ENCODE results near the gene RRP15.

The RRP15 gene, protein sequence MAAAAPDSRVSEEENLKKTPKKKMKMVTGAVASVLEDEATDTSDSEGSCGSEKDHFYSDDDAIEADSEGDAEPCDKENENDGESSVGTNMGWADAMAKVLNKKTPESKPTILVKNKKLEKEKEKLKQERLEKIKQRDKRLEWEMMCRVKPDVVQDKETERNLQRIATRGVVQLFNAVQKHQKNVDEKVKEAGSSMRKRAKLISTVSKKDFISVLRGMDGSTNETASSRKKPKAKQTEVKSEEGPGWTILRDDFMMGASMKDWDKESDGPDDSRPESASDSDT

DNA sequence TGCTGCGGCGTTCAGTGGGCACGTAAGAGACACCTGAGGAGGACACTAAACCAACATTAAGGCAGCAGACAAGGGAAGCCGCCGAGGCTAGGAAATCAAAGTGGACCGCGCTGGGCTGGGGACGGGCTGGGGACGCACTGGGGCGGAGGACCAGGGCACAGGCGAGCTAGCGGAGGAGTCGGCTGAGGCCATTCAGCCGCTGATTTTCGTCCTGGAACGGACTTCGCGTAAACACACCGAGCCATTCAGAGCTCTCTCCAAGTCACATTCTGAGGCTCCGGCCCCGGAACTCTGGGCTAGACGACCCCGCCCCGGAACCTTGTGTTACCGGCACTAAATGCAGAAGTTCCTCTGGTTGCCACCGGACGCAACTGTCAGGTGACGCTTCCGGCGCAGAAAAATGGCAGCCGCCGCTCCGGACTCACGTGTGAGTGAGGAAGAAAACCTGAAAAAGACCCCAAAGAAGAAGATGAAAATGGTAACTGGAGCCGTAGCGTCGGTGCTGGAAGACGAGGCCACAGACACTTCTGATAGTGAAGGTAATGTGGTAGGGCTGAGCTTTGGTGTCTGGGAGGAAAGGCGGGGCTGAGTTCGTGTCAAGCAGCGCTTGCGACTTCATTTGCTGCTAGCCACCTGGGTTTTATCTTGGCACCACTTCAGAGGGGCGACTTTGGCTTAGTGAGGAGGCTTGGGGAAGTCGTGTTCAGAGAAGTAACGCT lies at the start of gene RRP15:
RRP15 (plus strand) TSS at position 377 of the 719 bp plus-strand sequence; CDS start at position 401, 24 bp downstream.
- peak; percentile 79 for DNase-seq (ENCODE audit: low spot score)

DNA sequence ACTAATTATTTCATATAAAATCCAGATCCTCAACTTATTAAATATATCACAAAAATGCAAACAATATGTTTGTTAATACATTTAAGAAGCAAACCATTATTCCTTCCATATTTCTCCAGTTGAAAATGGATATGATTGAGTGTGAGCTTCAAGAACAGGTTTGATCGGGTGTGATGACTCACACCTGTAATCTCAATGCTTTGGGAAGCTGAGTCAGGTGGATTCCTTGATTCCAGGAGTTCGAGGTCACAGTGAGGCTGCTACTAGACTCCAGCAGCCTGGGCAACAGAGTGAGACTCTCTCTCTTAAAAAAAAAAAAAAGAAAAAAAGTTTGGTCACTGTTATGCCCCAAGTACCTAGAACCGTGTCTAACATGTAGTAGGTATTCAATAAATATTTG lies 42.9 kb upstream of the RRP15 start:
- DNase-seq (ENCODE audit: low spot score): no peak

DNA sequence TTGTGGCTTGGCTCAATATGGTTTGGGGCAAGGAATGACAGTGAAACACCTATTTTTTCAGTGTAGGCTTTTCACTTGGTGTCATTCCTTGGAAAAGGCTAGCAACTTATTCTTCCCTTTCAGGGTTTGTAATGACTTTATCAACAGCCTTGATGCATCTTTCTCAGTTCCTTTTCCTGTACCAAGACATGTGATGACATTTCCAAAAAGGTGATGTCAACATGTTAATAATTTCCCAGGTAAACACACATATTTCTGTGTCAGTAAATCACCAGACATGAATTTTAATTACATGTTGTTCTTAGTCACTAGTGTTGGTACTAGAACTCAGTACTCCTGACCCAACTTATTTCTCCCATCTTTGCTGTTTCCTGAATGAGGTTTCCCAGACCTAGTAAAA lies 37.8 kb upstream of the RRP15 start:
- DNase-seq (ENCODE audit: low spot score): no peak

DNA sequence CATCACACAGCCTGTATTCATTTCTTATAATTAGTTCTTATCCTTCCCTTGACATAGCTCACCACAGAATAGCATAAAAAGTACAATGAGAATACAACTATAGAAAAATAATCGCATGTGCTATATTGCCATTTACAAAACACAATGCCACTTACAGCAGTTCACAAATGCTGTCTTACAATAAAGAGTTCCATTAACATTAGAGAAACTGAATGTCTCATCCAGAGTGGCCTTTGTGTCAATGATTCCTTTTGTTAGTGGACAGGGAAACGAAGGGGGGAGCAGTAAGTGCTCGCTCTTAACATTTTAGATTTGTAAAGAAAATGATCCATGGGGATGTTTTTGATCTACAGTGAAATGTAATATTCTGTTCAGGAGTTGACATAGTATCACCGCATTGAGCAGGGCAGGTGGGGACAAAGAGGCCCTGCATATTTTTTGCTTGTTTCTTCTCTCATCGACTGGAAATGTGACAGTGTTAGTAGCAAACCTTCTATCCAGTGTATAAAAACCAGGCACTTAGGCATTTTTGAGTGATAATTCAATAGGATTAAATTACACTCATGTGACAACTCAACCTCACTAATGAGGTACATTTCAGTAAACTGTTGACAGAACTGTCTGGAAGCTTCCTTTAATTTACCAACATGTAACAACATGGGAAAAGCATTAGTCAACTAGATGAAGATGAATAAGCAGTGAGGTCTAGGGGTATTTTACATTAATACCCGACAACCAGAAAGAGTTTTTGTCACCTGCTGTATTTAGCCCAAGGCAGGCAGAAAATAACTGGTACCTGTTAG lies 35.6 kb upstream of the RRP15 start:
- DNase-seq (ENCODE audit: low spot score): no peak

DNA sequence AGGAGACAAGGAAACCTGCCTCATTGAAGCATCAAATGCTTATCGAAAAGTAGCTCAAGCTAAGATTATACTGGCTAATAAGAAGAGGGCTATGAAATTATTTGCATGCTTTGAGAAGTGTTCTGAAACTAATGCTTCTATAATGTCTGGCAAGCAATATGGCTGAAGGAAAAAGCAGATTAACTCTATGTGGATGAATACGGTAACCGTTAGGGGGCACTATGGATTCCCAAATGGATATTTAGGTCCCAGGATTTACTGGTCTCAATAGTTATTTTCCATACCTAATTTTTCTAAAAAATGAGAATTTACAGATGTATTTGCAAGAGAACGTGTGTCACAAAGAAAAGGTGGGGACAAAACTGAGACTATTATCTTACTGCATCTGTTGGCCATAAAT lies 34.6 kb upstream of the RRP15 start:
- DNase-seq (ENCODE audit: low spot score): no peak

DNA sequence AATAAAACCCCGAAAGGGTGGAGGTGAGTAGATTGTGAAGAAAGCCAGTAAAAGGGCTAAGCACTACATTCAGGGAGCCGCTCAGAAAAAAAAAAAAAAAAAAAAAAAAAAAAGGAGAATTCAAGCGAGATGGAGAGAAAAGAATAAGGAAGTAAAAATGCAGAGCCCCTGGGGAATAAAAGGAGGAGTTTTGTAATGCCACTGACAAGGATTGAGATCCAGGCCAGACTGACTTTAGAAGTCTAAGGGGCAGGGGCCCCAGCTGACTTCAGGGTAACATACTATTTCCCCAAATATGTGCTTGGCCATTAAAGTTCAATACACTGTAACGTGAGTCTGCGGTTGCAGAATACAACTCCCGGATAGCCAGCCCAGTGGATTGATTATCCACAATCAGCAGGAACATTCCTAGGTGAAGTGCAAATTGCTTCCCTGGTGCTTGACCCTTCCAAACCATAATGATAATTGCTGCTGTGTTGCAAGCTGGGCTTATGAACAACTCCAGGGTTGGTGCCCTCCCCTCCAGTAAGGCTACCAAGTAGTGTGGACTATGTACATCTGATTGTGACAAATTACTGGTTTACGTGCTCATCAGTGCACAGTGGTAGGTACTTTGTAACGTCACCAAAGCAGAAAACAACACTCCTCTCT lies 30.7 kb upstream of the RRP15 start:
- no peak for DNase-seq (ENCODE audit: low spot score)

DNA sequence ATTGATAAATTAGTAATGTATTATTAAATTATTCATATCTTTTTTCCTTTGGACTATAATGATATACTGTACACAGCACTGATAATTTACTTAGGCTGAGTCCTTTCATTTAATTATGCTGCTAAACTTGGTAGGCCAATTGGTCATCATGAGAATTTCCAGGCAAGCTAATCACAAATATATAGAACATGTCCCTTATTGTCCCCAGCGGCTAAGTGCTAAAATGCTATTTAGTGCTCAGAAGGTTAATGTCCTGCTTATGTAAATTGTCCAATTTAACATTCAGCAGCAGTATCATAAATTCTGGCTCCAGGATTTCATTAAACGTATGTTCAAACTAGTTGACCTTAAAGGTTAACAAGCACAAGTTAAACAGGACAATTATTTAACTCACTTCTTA lies 30.0 kb upstream of the RRP15 start:
- DNase-seq (ENCODE audit: low spot score): no peak

DNA sequence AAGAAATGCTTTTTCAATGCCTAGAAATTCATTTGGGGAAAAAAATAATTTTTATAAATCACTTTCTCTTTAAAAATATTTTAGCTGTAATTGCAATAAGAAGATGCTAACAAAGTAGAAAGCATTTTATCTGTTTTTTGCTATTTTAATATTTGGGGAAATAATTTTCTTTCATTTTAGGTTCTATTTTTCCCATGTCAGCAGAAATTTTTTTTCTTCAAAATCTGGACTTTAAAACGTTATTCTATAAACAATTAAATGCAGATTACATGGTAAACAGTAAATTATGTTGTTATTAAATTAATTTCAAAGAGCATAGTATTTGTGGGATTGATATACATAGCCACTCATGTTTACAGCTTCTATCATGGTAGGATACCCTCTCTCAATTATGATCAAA lies 27.7 kb upstream of the RRP15 start:
- no peak for DNase-seq (ENCODE audit: low spot score)

DNA sequence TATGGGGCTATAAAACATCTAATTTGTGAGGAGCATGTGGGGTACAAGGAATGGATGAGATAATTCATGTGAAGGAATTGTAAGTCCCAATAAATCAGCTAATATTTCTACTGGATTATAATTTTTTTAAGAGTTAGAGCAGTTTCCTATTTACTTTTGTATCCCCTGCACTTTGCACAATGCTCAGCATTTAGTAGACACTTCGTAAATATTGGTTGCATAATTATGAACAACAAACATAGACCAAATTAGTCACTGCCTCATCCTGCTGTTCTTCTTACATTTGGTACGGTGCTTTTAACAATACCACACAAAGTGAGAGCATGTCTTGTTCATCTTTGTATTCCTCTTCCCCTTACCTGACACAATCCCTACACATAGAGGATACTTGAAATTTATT lies 27.1 kb upstream of the RRP15 start:
- DNase-seq (ENCODE audit: low spot score): no peak

DNA sequence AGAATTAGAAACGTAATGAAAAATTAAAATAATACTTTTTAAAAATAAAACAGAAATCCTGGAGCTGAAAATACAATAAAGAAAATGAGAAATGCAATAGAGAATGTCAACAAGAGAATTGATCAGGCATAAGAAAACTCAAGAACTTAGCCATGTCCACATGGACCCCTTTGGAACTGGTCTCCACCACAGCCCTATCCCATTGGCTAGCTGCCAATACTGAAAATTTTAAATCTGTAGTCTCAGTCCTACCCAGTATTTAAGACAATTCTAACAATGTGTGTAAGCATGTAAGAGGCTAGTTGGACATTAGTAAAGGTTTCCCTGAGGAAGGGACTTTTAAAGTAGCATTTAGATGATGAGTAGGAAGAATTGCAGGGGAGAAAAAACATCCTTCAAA lies 25.8 kb upstream of the RRP15 start:
- no peak for DNase-seq (ENCODE audit: low spot score)

DNA sequence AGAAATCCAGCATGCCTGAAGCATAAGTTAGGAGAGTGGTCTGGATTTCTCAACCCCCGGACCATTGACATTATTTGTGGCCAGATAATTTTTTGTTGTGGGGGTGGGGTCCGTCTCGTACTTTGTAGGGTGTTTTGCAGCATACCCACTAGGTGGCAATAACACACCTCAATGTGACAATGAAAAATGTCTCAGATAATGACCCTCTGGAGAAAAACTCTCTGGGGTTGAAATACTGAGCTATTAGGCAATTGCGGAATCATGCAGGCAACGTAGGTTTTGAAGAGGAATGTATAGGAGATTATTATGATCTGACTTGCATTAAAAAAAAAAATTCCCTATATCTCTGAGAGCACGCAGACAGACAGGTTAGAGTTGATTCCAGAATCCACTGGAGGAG lies 25.3 kb upstream of the RRP15 start:
- no peak for DNase-seq (ENCODE audit: low spot score)

DNA sequence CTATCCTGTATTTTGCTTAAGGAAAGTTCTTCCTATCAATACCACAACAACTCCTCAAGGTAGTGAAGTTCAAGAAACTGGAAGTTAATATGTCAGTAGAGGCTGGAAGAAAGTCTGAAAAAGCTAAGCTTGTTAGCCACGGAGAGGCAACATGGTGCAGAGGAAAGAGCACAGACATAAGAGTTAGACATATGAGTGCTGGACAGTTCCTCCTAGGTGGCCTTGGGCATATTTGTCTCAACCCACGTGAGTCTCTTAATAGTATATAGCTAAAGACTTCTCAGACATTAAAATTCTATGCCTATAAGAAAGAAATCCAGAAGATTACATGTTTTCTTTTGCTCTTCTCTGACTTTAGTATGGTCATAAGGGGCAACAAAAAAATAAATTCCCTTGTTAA lies 22.8 kb upstream of the RRP15 start:
- no peak for DNase-seq (ENCODE audit: low spot score)

DNA sequence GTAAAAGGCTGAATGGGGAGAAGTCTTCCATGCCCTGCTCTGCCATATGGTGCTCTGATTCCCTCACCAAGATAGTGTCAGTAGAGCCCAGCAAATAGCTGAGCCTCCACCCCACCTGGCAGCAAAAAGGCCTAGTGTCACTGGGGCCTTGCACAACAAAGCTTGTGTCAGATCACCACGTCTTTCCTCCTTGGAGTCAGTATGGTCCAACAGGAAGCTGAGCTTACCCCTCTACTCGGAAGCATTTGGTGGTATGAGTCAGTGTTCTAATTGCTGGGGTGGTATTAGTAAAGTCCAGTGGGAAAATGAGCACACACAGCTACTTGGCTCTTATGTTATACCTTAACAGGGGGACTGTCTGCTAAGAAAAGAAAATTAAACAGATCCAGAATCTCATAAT lies 18.7 kb upstream of the RRP15 start:
- DNase-seq (ENCODE audit: low spot score): no peak

DNA sequence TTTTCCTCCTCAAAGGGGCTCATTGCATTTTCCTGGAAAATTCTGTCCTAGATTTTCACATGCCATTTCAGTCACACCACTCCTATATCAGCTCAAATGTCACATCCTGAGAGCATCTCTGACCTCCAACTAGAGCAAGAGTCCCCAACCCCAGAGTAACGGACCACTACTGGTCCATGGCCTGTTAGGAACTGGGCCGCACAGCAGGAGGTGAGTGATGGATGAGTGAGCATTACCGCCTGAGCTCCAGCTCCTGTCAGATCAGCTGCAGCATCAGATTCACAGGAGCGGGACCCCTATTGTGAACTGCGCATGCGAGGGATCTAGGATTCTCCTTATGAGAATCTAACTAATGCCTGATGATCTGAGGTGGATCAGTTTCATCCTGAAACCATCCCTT lies 12.7 kb upstream of the RRP15 start:
- DNase-seq (ENCODE audit: low spot score): no peak

DNA sequence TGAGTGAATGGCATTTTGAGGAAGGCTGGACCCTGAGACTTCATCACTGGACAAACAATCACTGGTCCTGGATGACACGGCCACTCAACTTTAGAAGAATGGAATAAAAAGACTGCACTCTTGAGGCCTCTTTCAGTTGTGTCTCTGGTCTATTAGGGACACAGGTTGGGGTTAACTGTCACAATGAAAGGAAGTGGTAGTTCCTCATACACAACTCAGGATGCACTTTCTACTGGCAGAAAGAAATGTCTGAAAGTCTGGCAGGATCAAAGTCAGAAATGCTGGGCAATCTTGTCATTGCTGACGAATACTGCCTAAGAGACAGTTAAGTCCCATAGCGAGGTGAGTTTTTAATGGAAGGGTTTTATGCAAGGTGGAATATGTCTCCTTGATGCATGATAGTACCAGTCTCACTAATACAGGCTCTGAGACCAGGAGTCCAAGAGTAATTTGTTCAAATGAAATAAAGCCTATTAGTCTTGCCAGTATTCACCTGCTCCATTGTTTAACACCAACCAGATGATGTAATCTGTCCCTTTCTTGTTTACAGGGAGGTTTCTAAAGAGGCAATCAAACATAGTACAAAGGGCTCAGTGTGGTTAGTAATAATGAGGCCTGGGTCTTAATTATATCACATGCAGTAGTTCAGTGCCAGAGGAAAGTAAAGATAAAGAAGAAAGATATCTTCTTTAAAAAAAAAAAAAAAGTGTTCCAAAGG lies 11.2 kb upstream of the RRP15 start:
- DNase-seq (ENCODE audit: low spot score): no peak

DNA sequence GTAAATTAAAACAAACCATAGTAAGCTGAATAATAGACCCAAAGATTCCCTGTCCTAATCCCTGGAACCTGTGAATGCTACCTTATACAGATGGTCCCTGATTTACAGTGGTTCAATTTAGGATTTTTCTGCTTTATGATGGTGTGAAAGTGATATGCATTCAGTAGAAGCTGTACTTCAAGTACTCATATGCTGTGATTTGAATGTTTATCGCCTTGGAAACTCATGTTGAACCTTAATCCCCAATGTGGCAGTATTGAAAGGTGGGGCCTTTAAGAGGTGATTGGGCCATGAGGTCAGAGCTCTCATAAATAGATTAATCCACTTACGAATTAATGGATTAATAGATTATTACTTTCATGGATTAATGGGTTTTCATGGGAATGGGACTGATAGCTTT lies 10.6 kb upstream of the RRP15 start:
- no peak for DNase-seq (ENCODE audit: low spot score)

DNA sequence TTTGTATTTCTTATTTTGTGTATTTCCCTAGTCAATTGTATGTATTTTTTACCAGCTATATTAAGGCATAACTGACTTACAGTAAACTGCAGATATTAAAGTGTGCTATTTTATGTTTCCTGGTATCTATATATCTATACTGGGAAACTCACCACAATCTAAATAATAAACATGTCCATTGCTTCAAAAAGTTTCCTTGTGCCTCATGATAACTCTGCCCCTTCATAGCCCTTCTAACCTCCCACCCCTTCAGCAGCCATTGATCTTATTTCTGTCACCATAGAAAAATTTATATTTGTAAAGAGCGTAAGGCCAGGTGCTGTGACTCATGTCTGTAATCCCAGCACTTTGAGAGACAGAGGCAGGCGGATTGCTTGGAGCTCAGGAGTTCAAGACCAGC lies 9.3 kb upstream of the RRP15 start:
- DNase-seq (ENCODE audit: low spot score): no peak

DNA sequence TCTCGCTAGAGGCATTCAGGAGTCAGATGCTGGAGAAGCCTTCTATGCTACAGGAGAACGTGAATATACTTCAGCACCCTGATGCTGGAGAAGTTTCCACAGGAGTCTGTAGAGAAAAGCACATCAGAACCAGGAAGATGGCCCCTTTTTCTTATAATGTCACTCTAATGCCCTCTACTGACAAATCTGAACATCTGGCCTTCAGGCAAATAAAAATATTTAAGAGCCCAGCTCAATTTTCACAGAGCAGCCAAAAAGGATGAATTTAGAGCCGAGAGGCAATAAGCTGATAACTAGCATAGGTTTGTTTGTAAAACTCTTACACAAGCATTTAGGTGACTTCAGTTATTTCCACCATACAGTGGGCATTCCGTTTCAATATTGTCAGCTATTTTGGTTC lies 3.8 kb upstream of the RRP15 start:
- DNase-seq (ENCODE audit: low spot score): no peak

DNA sequence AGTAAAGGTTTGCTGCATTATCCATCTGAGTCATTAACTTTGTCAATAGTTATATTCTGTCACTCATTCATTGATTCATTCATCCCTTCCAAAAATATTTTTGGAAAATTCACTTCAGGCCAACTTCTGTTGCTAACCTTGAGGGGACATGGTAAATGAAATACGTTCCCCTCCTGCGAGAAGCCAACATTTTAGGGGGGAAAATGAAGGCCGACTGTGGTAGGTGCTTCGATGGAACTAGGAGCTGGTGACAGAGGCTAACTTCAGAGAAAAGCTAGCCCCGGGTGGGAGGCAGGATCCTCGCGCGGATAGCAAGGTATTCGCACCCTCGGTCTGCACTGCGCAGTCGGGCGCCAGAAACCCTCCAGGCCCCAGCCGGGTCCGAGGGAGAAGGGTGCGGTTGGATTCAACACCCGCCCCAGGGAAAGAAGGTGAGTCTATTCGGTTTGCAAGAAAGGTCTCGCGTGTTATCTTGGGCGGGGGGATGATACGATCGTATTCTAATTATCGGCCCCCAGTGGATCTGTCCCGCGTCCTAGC lies 646 bp upstream of the RRP15 start:
- DNase-seq (ENCODE audit: low spot score): no peak

DNA sequence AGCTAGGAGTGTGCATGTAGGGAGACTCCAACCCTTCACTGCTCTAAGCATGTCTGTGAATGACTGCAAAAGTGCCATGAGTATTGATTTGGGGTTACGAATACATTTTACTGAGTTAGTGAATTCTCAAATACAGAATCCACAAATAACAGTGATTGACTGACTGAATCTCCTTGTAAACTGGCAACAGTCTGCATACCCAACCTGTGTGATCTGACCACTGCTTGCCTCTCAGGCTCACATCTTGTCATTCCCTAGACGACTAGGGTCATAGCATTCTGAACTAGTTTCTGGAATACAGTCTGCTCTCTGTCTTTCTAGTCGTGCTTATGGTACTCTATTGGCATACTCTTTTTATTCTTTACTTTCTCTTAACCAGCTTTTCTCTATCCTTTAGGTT lies 7.4 kb downstream of the RRP15 start:
- no peak for DNase-seq (ENCODE audit: low spot score)

DNA sequence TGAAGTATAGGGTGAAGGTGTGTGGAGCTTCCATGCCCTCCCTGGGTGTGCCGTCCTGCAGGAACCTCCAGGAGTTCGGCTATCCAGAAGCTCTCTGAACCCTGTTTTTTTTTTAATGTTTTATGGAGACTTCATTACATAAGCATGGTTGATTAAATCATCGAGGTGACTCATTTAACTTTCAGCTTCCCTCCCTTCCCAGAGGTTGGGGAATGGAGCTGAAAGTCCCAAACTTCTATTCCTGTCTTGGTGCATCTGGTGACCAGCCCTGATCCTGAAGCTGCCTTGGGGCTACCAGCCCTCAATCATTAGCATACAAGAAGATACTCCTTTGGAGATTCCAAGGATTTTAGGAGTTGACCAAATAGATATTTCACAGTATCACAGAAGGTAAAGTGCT lies 9.5 kb downstream of the RRP15 start:
- no peak for DNase-seq (ENCODE audit: low spot score)

DNA sequence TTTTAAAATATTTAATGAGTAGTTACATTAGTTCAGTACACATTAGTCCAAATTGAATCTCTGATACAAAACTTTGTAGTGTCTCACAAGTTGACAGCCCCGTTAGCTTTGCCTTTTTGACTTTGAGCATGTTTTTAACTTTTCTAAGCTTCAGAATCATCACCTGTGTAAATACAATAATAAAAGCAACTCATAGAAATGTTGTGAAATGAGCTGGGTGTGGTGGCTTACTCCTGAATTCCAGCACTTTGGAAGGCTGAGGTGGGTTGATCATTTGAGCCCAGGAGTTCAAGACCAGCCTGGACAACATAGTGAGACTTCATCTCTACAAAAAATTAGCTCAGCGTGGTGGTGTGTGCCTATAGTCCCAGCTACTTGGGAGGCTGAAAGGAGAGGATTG lies 11.1 kb downstream of the RRP15 start:
- DNase-seq (ENCODE audit: low spot score): no peak

Measured in hematopoietic multipotent progenitor cell treated with erythropoietin and hydrocortisone succinate and interleukin-3 and kit ligand, for 17 days (in vitro differentiated cells).